ENCODE measurements around the gene NINL.

- TF ChIP-seq, protein P1, sequence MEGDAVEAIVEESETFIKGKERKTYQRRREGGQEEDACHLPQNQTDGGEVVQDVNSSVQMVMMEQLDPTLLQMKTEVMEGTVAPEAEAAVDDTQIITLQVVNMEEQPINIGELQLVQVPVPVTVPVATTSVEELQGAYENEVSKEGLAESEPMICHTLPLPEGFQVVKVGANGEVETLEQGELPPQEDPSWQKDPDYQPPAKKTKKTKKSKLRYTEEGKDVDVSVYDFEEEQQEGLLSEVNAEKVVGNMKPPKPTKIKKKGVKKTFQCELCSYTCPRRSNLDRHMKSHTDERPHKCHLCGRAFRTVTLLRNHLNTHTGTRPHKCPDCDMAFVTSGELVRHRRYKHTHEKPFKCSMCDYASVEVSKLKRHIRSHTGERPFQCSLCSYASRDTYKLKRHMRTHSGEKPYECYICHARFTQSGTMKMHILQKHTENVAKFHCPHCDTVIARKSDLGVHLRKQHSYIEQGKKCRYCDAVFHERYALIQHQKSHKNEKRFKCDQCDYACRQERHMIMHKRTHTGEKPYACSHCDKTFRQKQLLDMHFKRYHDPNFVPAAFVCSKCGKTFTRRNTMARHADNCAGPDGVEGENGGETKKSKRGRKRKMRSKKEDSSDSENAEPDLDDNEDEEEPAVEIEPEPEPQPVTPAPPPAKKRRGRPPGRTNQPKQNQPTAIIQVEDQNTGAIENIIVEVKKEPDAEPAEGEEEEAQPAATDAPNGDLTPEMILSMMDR (IDR thresholded peaks at IDR 0.05), result no peak
- TF ChIP-seq POLR2A (IDR thresholded peaks at IDR 0.05), result no peak
These were observed 23.4 kb upstream of the NINL start for GRCh38 chr20:25608774-25609173.

Data from Peyer's patch (tissue), 4 donors.